GM19238 (cell line): ENCODE results near the gene PREPL.
"Not testable (repeated sequence)": the region's sequence is repeated elsewhere in the genome, so short reads cannot be mapped to it uniquely, and the experiment has no call there.

ENCODE experiments used
- DNase-seq: peaks from one replicate; pipeline ENCODE4 v3.0.0; 2011; ENCODE audit warnings: low spot score; ENCODE audit not compliant: insufficient read length

PREPL gene

GRCh38 chr2:44349506-44349905 is 11.8 kb downstream of the PREPL start:
- DNase-seq = no peak

GRCh38 chr2:44348400-44348799 is 12.9 kb downstream of the PREPL start:
- DNase-seq = no peak

- DNase-seq = no peak
Observed at GRCh38 chr2:44347526-44347925, 13.8 kb downstream of the PREPL start.

- DNase-seq = no peak
Observed at GRCh38 chr2:44342854-44343253, 18.4 kb downstream of the PREPL start.

- DNase-seq = no peak
Observed at GRCh38 chr2:44335806-44336538, 25.3 kb downstream of the PREPL start.

GRCh38 chr2:44333994-44334393 is 27.3 kb downstream of the PREPL start:
- DNase-seq = no peak

- no peak for DNase-seq
Observed at GRCh38 chr2:44330801-44331200, 30.5 kb downstream of the PREPL start.

- DNase-seq = no peak
Observed at GRCh38 chr2:44329343-44329742, 32.0 kb downstream of the PREPL start.

- no peak for DNase-seq
Observed at GRCh38 chr2:44328750-44329149, 32.5 kb downstream of the PREPL start.

- no peak for DNase-seq
Observed at GRCh38 chr2:44326548-44327264, 34.6 kb downstream of the PREPL start.

- no peak for DNase-seq
Observed at GRCh38 chr2:44325897-44326296, 35.4 kb downstream of the PREPL start.

- no peak for DNase-seq
Observed at GRCh38 chr2:44324971-44325426, 36.3 kb downstream of the PREPL start.

- no peak for DNase-seq
Observed at GRCh38 chr2:44321360-44321759, 39.9 kb downstream of the PREPL start.

GRCh38 chr2:44320832-44321231 is 40.5 kb downstream of the PREPL start:
- DNase-seq = no peak

- DNase-seq = no peak
Observed at GRCh38 chr2:44315945-44316344, 45.3 kb downstream of the PREPL start.

GRCh38 chr2:44314362-44314761 is 46.9 kb downstream of the PREPL start:
- no peak for DNase-seq

GRCh38 chr2:44310287-44310686 is 51.0 kb downstream of the PREPL start:
- DNase-seq = no peak

- no peak for DNase-seq
Observed at GRCh38 chr2:44305882-44306281, 55.4 kb downstream of the PREPL start.

- no peak for DNase-seq
Observed at GRCh38 chr2:44304258-44304657, 57.0 kb downstream of the PREPL start.

- not testable (repeated sequence) for DNase-seq
Observed at GRCh38 chr2:44303766-44304165, 57.5 kb downstream of the PREPL start.

- no peak for DNase-seq
Observed at GRCh38 chr2:44301111-44301510, 60.2 kb downstream of the PREPL start.

- no peak for DNase-seq
Observed at GRCh38 chr2:44299635-44300034, 61.7 kb downstream of the PREPL start.

- DNase-seq = no peak
Observed at GRCh38 chr2:44297431-44297830, 63.9 kb downstream of the PREPL start.
